ENCODE data around the gene S100A1.

- TF ChIP-seq SP1 (IDR thresholded peaks at IDR 0.05; ENCODE audit: low read depth, low read length) = no peak
- no peak for TF ChIP-seq EP300 (IDR thresholded peaks at IDR 0.05; ENCODE audit: borderline replicate concordance in 1 of 2, control insufficient read depth in 1 of 2, low read depth in 2 of 2, low read length in 2 of 2)
- TF ChIP-seq, protein P1, sequence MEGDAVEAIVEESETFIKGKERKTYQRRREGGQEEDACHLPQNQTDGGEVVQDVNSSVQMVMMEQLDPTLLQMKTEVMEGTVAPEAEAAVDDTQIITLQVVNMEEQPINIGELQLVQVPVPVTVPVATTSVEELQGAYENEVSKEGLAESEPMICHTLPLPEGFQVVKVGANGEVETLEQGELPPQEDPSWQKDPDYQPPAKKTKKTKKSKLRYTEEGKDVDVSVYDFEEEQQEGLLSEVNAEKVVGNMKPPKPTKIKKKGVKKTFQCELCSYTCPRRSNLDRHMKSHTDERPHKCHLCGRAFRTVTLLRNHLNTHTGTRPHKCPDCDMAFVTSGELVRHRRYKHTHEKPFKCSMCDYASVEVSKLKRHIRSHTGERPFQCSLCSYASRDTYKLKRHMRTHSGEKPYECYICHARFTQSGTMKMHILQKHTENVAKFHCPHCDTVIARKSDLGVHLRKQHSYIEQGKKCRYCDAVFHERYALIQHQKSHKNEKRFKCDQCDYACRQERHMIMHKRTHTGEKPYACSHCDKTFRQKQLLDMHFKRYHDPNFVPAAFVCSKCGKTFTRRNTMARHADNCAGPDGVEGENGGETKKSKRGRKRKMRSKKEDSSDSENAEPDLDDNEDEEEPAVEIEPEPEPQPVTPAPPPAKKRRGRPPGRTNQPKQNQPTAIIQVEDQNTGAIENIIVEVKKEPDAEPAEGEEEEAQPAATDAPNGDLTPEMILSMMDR (IDR thresholded peaks at IDR 0.05 in 2 of 3, conservative IDR thresholded peaks at IDR 0.05 in 1 of 3; ENCODE audit: control insufficient read depth in 2 of 3, extremely low read depth in 1 of 3, insufficient read depth in 1 of 3, low read depth in 3 of 3, low read length in 3 of 3) = no peak
- no peak for TF ChIP-seq POLR2A (IDR thresholded peaks at IDR 0.05; ENCODE audit: low read depth, low read length)
- TF ChIP-seq, protein P2, sequence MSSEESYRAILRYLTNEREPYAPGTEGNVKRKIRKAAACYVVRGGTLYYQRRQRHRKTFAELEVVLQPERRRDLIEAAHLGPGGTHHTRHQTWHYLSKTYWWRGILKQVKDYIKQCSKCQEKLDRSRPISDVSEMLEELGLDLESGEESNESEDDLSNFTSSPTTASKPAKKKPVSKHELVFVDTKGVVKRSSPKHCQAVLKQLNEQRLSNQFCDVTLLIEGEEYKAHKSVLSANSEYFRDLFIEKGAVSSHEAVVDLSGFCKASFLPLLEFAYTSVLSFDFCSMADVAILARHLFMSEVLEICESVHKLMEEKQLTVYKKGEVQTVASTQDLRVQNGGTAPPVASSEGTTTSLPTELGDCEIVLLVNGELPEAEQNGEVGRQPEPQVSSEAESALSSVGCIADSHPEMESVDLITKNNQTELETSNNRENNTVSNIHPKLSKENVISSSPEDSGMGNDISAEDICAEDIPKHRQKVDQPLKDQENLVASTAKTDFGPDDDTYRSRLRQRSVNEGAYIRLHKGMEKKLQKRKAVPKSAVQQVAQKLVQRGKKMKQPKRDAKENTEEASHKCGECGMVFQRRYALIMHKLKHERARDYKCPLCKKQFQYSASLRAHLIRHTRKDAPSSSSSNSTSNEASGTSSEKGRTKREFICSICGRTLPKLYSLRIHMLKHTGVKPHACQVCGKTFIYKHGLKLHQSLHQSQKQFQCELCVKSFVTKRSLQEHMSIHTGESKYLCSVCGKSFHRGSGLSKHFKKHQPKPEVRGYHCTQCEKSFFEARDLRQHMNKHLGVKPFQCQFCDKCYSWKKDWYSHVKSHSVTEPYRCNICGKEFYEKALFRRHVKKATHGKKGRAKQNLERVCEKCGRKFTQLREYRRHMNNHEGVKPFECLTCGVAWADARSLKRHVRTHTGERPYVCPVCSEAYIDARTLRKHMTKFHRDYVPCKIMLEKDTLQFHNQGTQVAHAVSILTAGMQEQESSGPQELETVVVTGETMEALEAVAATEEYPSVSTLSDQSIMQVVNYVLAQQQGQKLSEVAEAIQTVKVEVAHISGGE (CRISPR knock-in tag; IDR thresholded peaks at IDR 0.05) = no peak
- TF ChIP-seq SUPT20H (IDR thresholded peaks at IDR 0.05; ENCODE audit: borderline replicate concordance, control insufficient read depth, low read depth, low read length) = no peak
- TF ChIP-seq NFXL1 (IDR thresholded peaks at IDR 0.05; ENCODE audit: borderline replicate concordance) = no peak
- TF ChIP-seq RAD21 (IDR thresholded peaks at IDR 0.05; ENCODE audit: insufficient read depth, low read depth, low read length) = no peak
Observed at GRCh38 chr1:153612755-153613331, 15.4 kb upstream of the S100A1 start, which contains the start of gene S100A16.
